Ishikawa (cell line): ENCODE results near the gene KCNAB2.

Source experiments
- CEBPB ChIP-seq: IDR thresholded peaks from 2 replicates; pipeline ENCODE4 v1.6.1; 2012
- EP300 ChIP-seq: IDR thresholded peaks from 2 replicates; pipeline ENCODE4 v1.6.1; 2012; ENCODE audit warnings: borderline replicate concordance
- NFIC ChIP-seq: IDR thresholded peaks from 2 replicates; pipeline ENCODE4 v1.6.1; 2012
- RAD21 ChIP-seq: IDR thresholded peaks from 2 replicates; pipeline ENCODE4 v1.6.1; 2012; ENCODE audit warnings: low read depth
- USF1 ChIP-seq: IDR thresholded peaks from 2 replicates; pipeline ENCODE4 v1.6.1; 2012
- YY1 ChIP-seq: IDR thresholded peaks from 2 replicates; pipeline ENCODE4 v1.6.1; 2012; ENCODE audit warnings: low read depth

GRCh38 chr1:6013491-6013890 lies 32.2 kb upstream of the KCNAB2 start:
- TF ChIP-seq RAD21: no peak
- no peak for TF ChIP-seq USF1
- TF ChIP-seq NFIC: no peak
- TF ChIP-seq EP300: no peak
- no peak for TF ChIP-seq YY1
- TF ChIP-seq CEBPB: no peak
